AG04449 (cell line): ENCODE measurements around the gene BCAS3.
A peak's percentile ranks its signal among the peaks of the same experiment; 100 is the strongest.

ENCODE experiments used
- CTCF ChIA-PET: fragments of 350-600 bp; formaldehyde crosslinking; extraction: SDS; loops from one replicate; lab custom pipeline; 2021; ENCODE audit warnings: antibody characterized with exemption; lab: Yijun Ruan, JAX
- POLR2A ChIA-PET: fragments of 400-600, 350-600 bp; formaldehyde crosslinking; extraction: SDS; loops from one replicate; lab custom pipeline; 2020; ENCODE audit warnings: antibody characterized with exemption, inconsistent platforms; lab: Yijun Ruan, JAX
- DNase-seq: peaks from one replicate; pipeline ENCODE4 v3.0.0-alpha.2; 2010; ENCODE audit warnings: low read depth, low spot score
- H3K4me3 ChIP-seq: 2 replicates; pipeline ENCODE4 v1.5.1; 2011; ENCODE audit warnings: low read depth, mild to moderate bottlenecking, control low read depth, low read length
- TF ChIP-seq, protein P1 (sequence below): IDR thresholded peaks from one replicate; pipeline ENCODE4 v1.5.1; 2011; ENCODE audit warnings: mild to moderate bottlenecking, moderate library complexity, low read length, control low read depth, inconsistent platforms; ENCODE audit not compliant: insufficient read depth; ENCODE audit errors: missing control alignments

The BCAS3 gene

GRCh38 chr17:61360318-61360943, 682.8 kb downstream of the BCAS3 start:
- TF ChIP-seq, protein P1, sequence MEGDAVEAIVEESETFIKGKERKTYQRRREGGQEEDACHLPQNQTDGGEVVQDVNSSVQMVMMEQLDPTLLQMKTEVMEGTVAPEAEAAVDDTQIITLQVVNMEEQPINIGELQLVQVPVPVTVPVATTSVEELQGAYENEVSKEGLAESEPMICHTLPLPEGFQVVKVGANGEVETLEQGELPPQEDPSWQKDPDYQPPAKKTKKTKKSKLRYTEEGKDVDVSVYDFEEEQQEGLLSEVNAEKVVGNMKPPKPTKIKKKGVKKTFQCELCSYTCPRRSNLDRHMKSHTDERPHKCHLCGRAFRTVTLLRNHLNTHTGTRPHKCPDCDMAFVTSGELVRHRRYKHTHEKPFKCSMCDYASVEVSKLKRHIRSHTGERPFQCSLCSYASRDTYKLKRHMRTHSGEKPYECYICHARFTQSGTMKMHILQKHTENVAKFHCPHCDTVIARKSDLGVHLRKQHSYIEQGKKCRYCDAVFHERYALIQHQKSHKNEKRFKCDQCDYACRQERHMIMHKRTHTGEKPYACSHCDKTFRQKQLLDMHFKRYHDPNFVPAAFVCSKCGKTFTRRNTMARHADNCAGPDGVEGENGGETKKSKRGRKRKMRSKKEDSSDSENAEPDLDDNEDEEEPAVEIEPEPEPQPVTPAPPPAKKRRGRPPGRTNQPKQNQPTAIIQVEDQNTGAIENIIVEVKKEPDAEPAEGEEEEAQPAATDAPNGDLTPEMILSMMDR = no peak
- ChIA-PET POLR2A (no interaction called here), CTCF (interaction anchor here (0.7 to 1.7 kb wide), 4 partner anchors 10 to 52 kb away, joined by 3 read pairs; no protein-coding TSS in a partner anchor)
- no peak overlapping the region for H3K4me3 ChIP-seq
- no peak for DNase-seq

DNA sequence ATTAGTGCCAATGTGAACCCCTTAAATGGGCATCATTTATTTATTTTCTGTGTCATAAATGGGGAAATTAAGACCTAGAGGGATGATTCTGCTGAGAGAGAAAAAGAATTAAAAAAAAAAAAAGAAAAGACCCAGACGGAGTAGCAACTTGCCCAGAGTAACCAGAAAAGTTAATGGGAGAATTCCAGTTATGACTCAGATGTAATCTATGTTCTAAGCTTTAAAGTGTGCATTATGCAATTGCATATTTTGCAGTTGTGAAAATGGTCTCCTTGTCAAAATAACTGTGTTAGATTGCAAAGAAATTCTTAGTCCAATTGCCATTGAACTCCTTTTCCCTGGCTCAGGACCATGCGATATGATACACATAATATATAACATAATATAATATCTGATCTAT, 683.4 kb downstream of the BCAS3 start:
- ChIA-PET CTCF (interaction anchor here (0.7 to 1.7 kb wide), 4 partner anchors 10 to 360 kb away, joined by 3 to 4 read pairs (median 3); no protein-coding TSS in a partner anchor), POLR2A (no interaction called here)
- TF ChIP-seq, protein P1 = no peak
- DNase-seq = peak; percentile 62
- H3K4me3 ChIP-seq = no peak overlapping the region

GRCh38 chr17:61362396-61362795, 684.7 kb downstream of the BCAS3 start:
- ChIA-PET POLR2A (no interaction called here), CTCF (interaction anchor here (0.7 to 2.4 kb wide), 6 partner anchors 13 to 362 kb away, joined by 3 to 12 read pairs (median 3); no protein-coding TSS in a partner anchor)
- TF ChIP-seq, protein P1 = no peak
- no peak overlapping the region for H3K4me3 ChIP-seq
- no peak for DNase-seq

GRCh38 chr17:61362852-61363600, 685.4 kb downstream of the BCAS3 start:
- ChIA-PET POLR2A (no interaction called here), CTCF (interaction anchor here (0.7 to 2.4 kb wide), 3 partner anchors 14 to 362 kb away, joined by 3 to 12 read pairs (median 3); no protein-coding TSS in a partner anchor)
- no peak for DNase-seq
- H3K4me3 ChIP-seq = no peak overlapping the region
- TF ChIP-seq, protein P1 = no peak

- ChIA-PET POLR2A (no interaction called here), CTCF (interaction anchor here (1.1 to 2.4 kb wide), 3 partner anchors 26 to 363 kb away, joined by 4 to 12 read pairs (median 9); no protein-coding TSS in a partner anchor)
- no peak overlapping the region for H3K4me3 ChIP-seq
- DNase-seq = no peak
- TF ChIP-seq, protein P1 = no peak
Observed at GRCh38 chr17:61363601-61364462, 686.2 kb downstream of the BCAS3 start.
